ENCODE measurements around the gene LY6G6C.

The LY6G6C gene

DNA sequence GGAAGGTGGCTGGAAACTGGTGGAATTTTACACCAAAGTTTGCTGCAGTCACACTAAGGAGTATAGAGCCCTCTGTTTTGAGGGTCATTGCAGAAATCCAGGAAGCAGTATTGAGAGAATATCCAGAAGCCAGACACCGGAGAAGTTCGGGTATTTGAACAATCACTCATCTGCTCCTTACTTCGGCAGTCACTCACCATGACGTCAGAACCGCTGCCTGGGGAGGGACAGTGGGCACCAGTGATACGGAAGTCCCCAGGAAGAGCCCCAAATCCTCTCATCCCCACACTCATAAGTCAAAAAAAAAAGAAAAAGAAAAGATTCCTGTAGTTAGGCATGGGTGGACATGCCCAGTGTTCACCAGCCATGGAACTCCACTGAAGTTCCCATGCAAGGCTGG is 44.6 kb downstream of the LY6G6C start:
- DNase-seq: no peak

DNA sequence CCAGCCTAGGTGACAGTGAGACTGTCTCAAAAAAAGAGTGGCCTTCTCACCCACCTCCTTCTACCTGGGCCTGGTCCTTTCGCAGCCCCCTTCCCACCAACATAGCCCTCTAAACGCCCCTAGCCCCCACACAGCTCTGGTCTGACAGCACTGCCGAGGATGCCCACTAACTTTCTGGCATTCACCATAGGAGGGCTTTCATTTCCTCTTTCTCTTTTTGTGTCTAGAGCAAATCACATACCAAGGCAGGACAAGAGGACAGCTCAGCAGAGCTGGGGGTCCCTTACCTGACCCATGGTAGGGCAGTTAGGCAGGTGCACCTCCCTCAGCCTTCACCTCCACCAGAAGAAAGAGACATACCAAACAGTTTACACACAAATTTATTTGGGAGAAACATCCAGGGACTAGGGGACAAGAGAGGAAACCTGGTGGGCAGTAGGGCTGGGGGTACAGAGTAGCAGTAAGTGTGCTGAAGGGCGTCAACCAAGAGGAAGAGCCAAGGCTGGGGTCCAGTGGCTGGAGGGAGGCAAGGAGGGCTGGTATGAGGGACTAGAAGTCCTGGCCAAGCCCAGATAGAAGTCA is 45.1 kb downstream of the LY6G6C start:
- DNase-seq: no peak

DNA sequence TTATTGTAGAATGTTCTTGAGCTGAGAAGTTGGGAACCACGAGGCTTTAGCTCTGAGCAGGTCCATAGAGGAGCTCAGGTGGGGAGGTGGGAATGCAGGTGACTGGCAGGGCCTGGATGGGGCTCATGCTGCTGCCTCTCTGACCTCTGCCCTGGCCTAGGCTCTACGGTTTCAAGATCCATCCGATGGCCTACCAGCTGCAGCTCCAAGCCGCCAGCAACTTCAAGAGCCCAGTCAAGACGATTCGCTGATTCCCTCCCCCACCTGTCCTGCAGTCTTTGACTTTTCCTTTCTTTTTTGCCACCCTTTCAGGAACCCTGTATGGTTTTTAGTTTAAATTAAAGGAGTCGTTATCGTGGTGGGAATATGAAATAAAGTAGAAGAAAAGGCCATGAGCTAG is 51.9 kb downstream of the LY6G6C start, which contains the start of gene LY6G5B:
Gene LY6G5B, plus strand, starts transcription at position 301 of the 400 bp plus-strand sequence. CDS start 975 bp downstream, outside the sequence.
- DNase-seq: no peak
